GM19372 (cell line): ENCODE measurements around the gene ASCL2.
"Not testable (repeated sequence)": the region's sequence is repeated elsewhere in the genome, so short reads cannot be mapped to it uniquely, and the experiment has no call there.

Source experiments
- ATAC-seq: cut with Tn5 transposase; IDR thresholded peaks from one replicate; pipeline ENCODE4 v1.9.1; 2021; ENCODE audit warnings: mild to moderate bottlenecking, low read depth, moderate library complexity; ENCODE audit not compliant: unreplicated experiment

The ASCL2 gene

GRCh38 chr11:2298795-2299761 lies 28.7 kb upstream of the ASCL2 start:
- no peak for ATAC-seq

- ATAC-seq = no peak
Measured at GRCh38 chr11:2298131-2298794, 27.9 kb upstream of the ASCL2 start.

- ATAC-seq = no peak
Measured at GRCh38 chr11:2297623-2298030, 27.2 kb upstream of the ASCL2 start.

- ATAC-seq = no peak
Measured at GRCh38 chr11:2296913-2297622, 26.7 kb upstream of the ASCL2 start.

GRCh38 chr11:2295971-2296912 lies 25.9 kb upstream of the ASCL2 start:
- no peak for ATAC-seq

GRCh38 chr11:2294926-2295290 lies 24.5 kb upstream of the ASCL2 start:
- no peak for ATAC-seq

- ATAC-seq = no peak
Measured at GRCh38 chr11:2293984-2294925, 23.9 kb upstream of the ASCL2 start.

GRCh38 chr11:2293531-2293971 lies 23.2 kb upstream of the ASCL2 start:
- ATAC-seq = no peak

GRCh38 chr11:2290351-2290841 lies 20.0 kb upstream of the ASCL2 start:
- no peak for ATAC-seq

- ATAC-seq = no peak
Measured at GRCh38 chr11:2289859-2290258, 19.5 kb upstream of the ASCL2 start.

GRCh38 chr11:2289350-2289749 lies 19.0 kb upstream of the ASCL2 start:
- ATAC-seq = no peak

- no peak for ATAC-seq
Measured at GRCh38 chr11:2287091-2287490, 16.7 kb upstream of the ASCL2 start.

- ATAC-seq = not testable (repeated sequence)
Measured at GRCh38 chr11:2286350-2286749, 16.0 kb upstream of the ASCL2 start.

GRCh38 chr11:2280208-2280607 lies 9.8 kb upstream of the ASCL2 start:
- no peak for ATAC-seq

GRCh38 chr11:2277933-2278523 lies 7.6 kb upstream of the ASCL2 start:
- no peak for ATAC-seq

GRCh38 chr11:2277008-2277346 lies 6.6 kb upstream of the ASCL2 start:
- no peak for ATAC-seq

- ATAC-seq = no peak
Measured at GRCh38 chr11:2276280-2277007, 6.1 kb upstream of the ASCL2 start.
